Mononuclear cell (primary cell): Measurements from ENCODE around the gene GRIN2B. TPM values are rescaled to one million over a fixed set of nuclear protein-coding genes. Genes with fewer than 3 reads are reported as not detected.

ENCODE experiments used
- H3K27me3 ChIP-seq: 2 replicates; pipeline ENCODE4 v1.6.0; 2011; ENCODE audit warnings: low read length, control low read depth; ENCODE audit not compliant: insufficient read depth
- H3K4me1 ChIP-seq: 2 replicates; pipeline ENCODE4 v1.5.1; 2011; ENCODE audit warnings: mild to moderate bottlenecking, low read length, control low read depth; ENCODE audit not compliant: insufficient read depth
- H3K4me3 ChIP-seq: 2 replicates; pipeline ENCODE4 v1.5.1; 2011; ENCODE audit warnings: mild to moderate bottlenecking, low read length, moderate library complexity
- H3K9me3 ChIP-seq: 2 replicates; pipeline ENCODE4 v1.5.1; 2011; ENCODE audit warnings: low read depth, mild to moderate bottlenecking, control low read depth, low read length
- total RNA-seq: library from RNA; depleted of rRNA; stranded (reverse); fragments of >200 nt; gene quantifications from one replicate; pipeline ENCODE4 v1.2.3, GENCODE V29; 2012

Gene GRIN2B
- total RNA-seq: under 0.01 TPM

- H3K4me1 ChIP-seq: no peaks in the 10 kb centered on the region
- H3K27me3 ChIP-seq: peaks cover 59% of the 10 kb centered on the region
- no peak within 1 kb of the TSS for H3K4me3 ChIP-seq
- H3K9me3 ChIP-seq: no peaks in the 10 kb centered on the region
These were observed at the start of gene GRIN2B for GRCh38 chr12:13981296-13981962. GRIN2B (minus strand) TSS chr12:13981602; CDS start chr12:13866208, 115,394 bp downstream.

- Histone ChIP-seq H3K9me3 (peaks cover 5% of the 10 kb centered on the region), H3K27me3 (no peaks in the 10 kb centered on the region), H3K4me3 (no peak overlapping the region), H3K4me1 (no peaks in the 10 kb centered on the region)
These were observed 45.1 kb upstream of the GRIN2B start for GRCh38 chr12:14026537-14026936.

- Histone ChIP-seq H3K27me3 (no peaks in the 10 kb centered on the region), H3K9me3 (peaks cover 5% of the 10 kb centered on the region), H3K4me3 (no peak overlapping the region), H3K4me1 (no peaks in the 10 kb centered on the region)
These were observed 43.2 kb upstream of the GRIN2B start for GRCh38 chr12:14024591-14024990.

GRCh38 chr12:14018080-14018479 lies 36.7 kb upstream of the GRIN2B start:
- Histone ChIP-seq H3K4me1 (no peaks in the 10 kb centered on the region), H3K27me3 (no peaks in the 10 kb centered on the region), H3K4me3 (no peak overlapping the region), H3K9me3 (no peaks in the 10 kb centered on the region)

GRCh38 chr12:14010989-14011388 lies 29.6 kb upstream of the GRIN2B start:
- Histone ChIP-seq H3K4me1 (no peaks in the 10 kb centered on the region), H3K9me3 (no peaks in the 10 kb centered on the region), H3K27me3 (no peaks in the 10 kb centered on the region), H3K4me3 (no peak overlapping the region)

- Histone ChIP-seq H3K9me3 (no peaks in the 10 kb centered on the region), H3K27me3 (no peaks in the 10 kb centered on the region), H3K4me3 (no peak overlapping the region), H3K4me1 (no peaks in the 10 kb centered on the region)
These were observed 26.2 kb upstream of the GRIN2B start for GRCh38 chr12:14007639-14008038.

- H3K4me3 ChIP-seq: no peak overlapping the region
- no peaks in the 10 kb centered on the region for H3K27me3 ChIP-seq
- H3K4me1 ChIP-seq: no peaks in the 10 kb centered on the region
- H3K9me3 ChIP-seq: no peaks in the 10 kb centered on the region
These were observed 11.2 kb upstream of the GRIN2B start for GRCh38 chr12:13992585-13992984.

- no peaks in the 10 kb centered on the region for H3K27me3 ChIP-seq
- H3K4me1 ChIP-seq: no peaks in the 10 kb centered on the region
- H3K4me3 ChIP-seq: no peak overlapping the region
- no peaks in the 10 kb centered on the region for H3K9me3 ChIP-seq
These were observed 10.7 kb upstream of the GRIN2B start for GRCh38 chr12:13992106-13992505.

GRCh38 chr12:13986031-13986430 lies 4.6 kb upstream of the GRIN2B start:
- no peak overlapping the region for H3K4me3 ChIP-seq
- no peaks in the 10 kb centered on the region for H3K9me3 ChIP-seq
- peaks cover 29% of the 10 kb centered on the region for H3K27me3 ChIP-seq
- no peaks in the 10 kb centered on the region for H3K4me1 ChIP-seq

- no peaks in the 10 kb centered on the region for H3K4me1 ChIP-seq
- H3K27me3 ChIP-seq: peaks cover 59% of the 10 kb centered on the region
- no peak overlapping the region for H3K4me3 ChIP-seq
- no peaks in the 10 kb centered on the region for H3K9me3 ChIP-seq
These were observed 588 bp upstream of the GRIN2B start for GRCh38 chr12:13981990-13982389.

- Histone ChIP-seq H3K27me3 (peaks cover 59% of the 10 kb centered on the region), H3K9me3 (no peaks in the 10 kb centered on the region), H3K4me3 (no peak overlapping the region), H3K4me1 (no peaks in the 10 kb centered on the region)
These were observed 685 bp downstream of the GRIN2B start for GRCh38 chr12:13980538-13981295.

- Histone ChIP-seq H3K27me3 (peaks cover 59% of the 10 kb centered on the region), H3K4me1 (no peaks in the 10 kb centered on the region), H3K9me3 (no peaks in the 10 kb centered on the region), H3K4me3 (no peak overlapping the region)
These were observed 1.5 kb downstream of the GRIN2B start for GRCh38 chr12:13979772-13980378.

- Histone ChIP-seq H3K27me3 (peaks cover 53% of the 10 kb centered on the region), H3K4me3 (no peak overlapping the region), H3K9me3 (no peaks in the 10 kb centered on the region), H3K4me1 (no peaks in the 10 kb centered on the region)
These were observed 2.5 kb downstream of the GRIN2B start for GRCh38 chr12:13978876-13979275.

GRCh38 chr12:13976880-13977279 lies 4.5 kb downstream of the GRIN2B start:
- H3K27me3 ChIP-seq: peaks cover 34% of the 10 kb centered on the region
- H3K9me3 ChIP-seq: no peaks in the 10 kb centered on the region
- H3K4me3 ChIP-seq: no peak overlapping the region
- no peaks in the 10 kb centered on the region for H3K4me1 ChIP-seq

- H3K9me3 ChIP-seq: no peaks in the 10 kb centered on the region
These were observed 5.3 kb downstream of the GRIN2B start for GRCh38 chr12:13976028-13976584.

More at GRCh38 chr12:13976028-13976584, 5.3 kb downstream of the GRIN2B start:
- Histone ChIP-seq H3K27me3 (peaks cover 31% of the 10 kb centered on the region), H3K4me3 (no peak overlapping the region), H3K4me1 (no peaks in the 10 kb centered on the region)
